GM23338 (cell line): ENCODE results near the gene KIAA1217. TPM values are rescaled to one million over a fixed set of nuclear protein-coding genes. Genes with fewer than 3 reads are reported as not detected.

ENCODE experiments used
- ATAC-seq: fragments of 200-7000 bp; cut with Tn5 transposase; 3 replicates; pipeline ENCODE4 v1.9.1; 2020
- DNase-seq: peaks from one replicate; pipeline ENCODE4 v3.0.0-alpha.2; 2015; ENCODE audit warnings: low spot score
- H2AFZ ChIP-seq: fragments of 200-600 bp; sonication (generic); 2 replicates; pipeline ENCODE4 v1.8.0; 2016; ENCODE audit warnings: antibody characterized with exemption, mild to moderate bottlenecking, moderate library complexity
- H3F3A ChIP-seq: fragments of 200-600 bp; sonication (generic); replicated peaks from 2 replicates; pipeline ENCODE4 v1.8.0; 2017; ENCODE audit warnings: antibody characterized with exemption, mixed run types, low read depth
- H3K27ac ChIP-seq: fragments of 200-600 bp; sonication (generic); 2 replicates; pipeline ENCODE4 v1.6.1; 2016; ENCODE audit warnings: low read depth
- H3K27me3 ChIP-seq: fragments of 200-600 bp; sonication (generic); 2 replicates; pipeline ENCODE4 v1.8.0; 2016; ENCODE audit warnings: mild to moderate bottlenecking, mixed run types, moderate library complexity; ENCODE audit not compliant: insufficient read depth
- H3K36me3 ChIP-seq: fragments of 200-600 bp; sonication (generic); 2 replicates; pipeline ENCODE4 v1.8.0; 2016; ENCODE audit warnings: mild to moderate bottlenecking; ENCODE audit not compliant: insufficient read depth
- H3K4me1 ChIP-seq: fragments of 200-600 bp; sonication (generic); 2 replicates; pipeline ENCODE4 v1.8.0; 2016; ENCODE audit warnings: mild to moderate bottlenecking, moderate library complexity; ENCODE audit not compliant: insufficient read depth
- H3K4me2 ChIP-seq: fragments of 200-600 bp; sonication (generic); 2 replicates; pipeline ENCODE4 v1.7.1; 2017; ENCODE audit warnings: mixed run types
- H3K4me3 ChIP-seq: fragments of 200-600 bp; sonication (generic); 2 replicates; pipeline ENCODE4 v1.6.1; 2016; ENCODE audit warnings: mixed run types
- H3K79me2 ChIP-seq: fragments of 200-600 bp; sonication (generic); replicated peaks from 2 replicates; pipeline ENCODE4 v1.8.0; 2017; ENCODE audit warnings: mild to moderate bottlenecking; ENCODE audit not compliant: insufficient read depth
- H3K9me2 ChIP-seq: fragments of 200-600 bp; sonication (generic); 2 replicates; pipeline ENCODE4 v1.8.0; 2017; ENCODE audit not compliant: insufficient read depth
- H4K20me1 ChIP-seq: fragments of 200-600 bp; sonication (generic); replicated peaks from 2 replicates; pipeline ENCODE4 v1.8.0; 2017; ENCODE audit warnings: mild to moderate bottlenecking; ENCODE audit not compliant: insufficient read depth
- H3K27ac Mint-ChIP-seq: 2 replicates; pipeline ENCODE4 v1.8.0; 2020; ENCODE audit warnings: inconsistent platforms, mild to moderate bottlenecking, moderate library complexity, mixed read lengths
- H3K27me3 Mint-ChIP-seq: 3 replicates; pipeline ENCODE4 v1.8.0; 2022; ENCODE audit warnings: low read depth, mild to moderate bottlenecking, moderate library complexity, mixed read lengths, inconsistent platforms; ENCODE audit not compliant: insufficient read depth, poor library complexity
- H3K36me3 Mint-ChIP-seq: 3 replicates; pipeline ENCODE4 v1.8.0; 2021; ENCODE audit warnings: low read depth, mild to moderate bottlenecking, inconsistent platforms, moderate library complexity, mixed read lengths
- H3K4me1 Mint-ChIP-seq: 3 replicates; pipeline ENCODE4 v1.8.0; 2020; ENCODE audit warnings: mild to moderate bottlenecking, inconsistent platforms, mixed read lengths
- H3K4me3 Mint-ChIP-seq: 3 replicates; pipeline ENCODE4 v1.8.0; 2021; ENCODE audit warnings: moderate library complexity, mild to moderate bottlenecking, inconsistent platforms, mixed read lengths
- H3K9me3 Mint-ChIP-seq: 3 replicates; pipeline ENCODE4 v1.8.0; 2020; ENCODE audit warnings: moderate library complexity, mild to moderate bottlenecking, inconsistent platforms, mixed read lengths
- CREB1 ChIP-seq: fragments of 250-450 bp; sonication (Bioruptor Pico); IDR thresholded peaks from 2 replicates; pipeline ENCODE4 v1.5.0; 2020; ENCODE audit warnings: low read depth, mild to moderate bottlenecking, moderate library complexity
- EZH2phosphoT487 ChIP-seq: fragments of 200-600 bp; sonication (generic); IDR thresholded peaks from one replicate; pipeline ENCODE4 v1.8.1; 2018; ENCODE audit warnings: antibody characterized with exemption; ENCODE audit not compliant: unreplicated experiment
- NANOG ChIP-seq: IDR thresholded peaks from 2 replicates; pipeline ENCODE4 v1.6.1; 2016; ENCODE audit warnings: antibody characterized with exemption, borderline replicate concordance
- POLR2AphosphoS5 ChIP-seq: IDR thresholded peaks from 2 replicates; pipeline ENCODE4 v1.6.1; 2016; ENCODE audit warnings: antibody characterized with exemption, low read depth
- STAT1 ChIP-seq: IDR thresholded peaks from one replicate; pipeline ENCODE4 v1.6.1; 2016; ENCODE audit warnings: antibody characterized with exemption; ENCODE audit not compliant: unreplicated experiment
- ZNF114 ChIP-seq: fragments of 250-450 bp; sonication (Bioruptor Pico); IDR thresholded peaks from 2 replicates; pipeline ENCODE4 v1.5.0; 2020; ENCODE audit warnings: mild to moderate bottlenecking, moderate library complexity
- ZNF331 ChIP-seq: fragments of 250-450 bp; sonication (Bioruptor Pico); IDR thresholded peaks from 2 replicates; pipeline ENCODE4 v1.5.0; 2020; ENCODE audit warnings: low read depth, mild to moderate bottlenecking, moderate library complexity
- polyA plus RNA-seq: library from polyadenylated mRNA; unstranded; fragments of >200 nt; fragmentation: Nextera tagmentation; extraction: Ambion mirVana; gene quantifications from 2 replicates; pipeline ENCODE4 v1.2.1, GENCODE V29; 2016
- total RNA-seq: library from RNA; depleted of rRNA; stranded (reverse); fragments of >200 nt; shearing (Covaris generic); gene quantifications from 2 replicates; pipeline ENCODE4 v1.2.3, GENCODE V29; 2014
- TF ChIP-seq, protein P1 (sequence below): IDR thresholded peaks from 2 replicates; pipeline ENCODE4 v1.6.1; 2016; ENCODE audit warnings: antibody characterized with exemption
- TF ChIP-seq, protein P2 (sequence below): IDR thresholded peaks from one replicate; pipeline ENCODE4 v1.6.1; 2018; ENCODE audit warnings: antibody characterized with exemption; ENCODE audit not compliant: unreplicated experiment

KIAA1217 gene
- total and polyA plus RNA-seq, 2 experiments from 2014 or later = 6.4 to 9.1 TPM

DNA sequence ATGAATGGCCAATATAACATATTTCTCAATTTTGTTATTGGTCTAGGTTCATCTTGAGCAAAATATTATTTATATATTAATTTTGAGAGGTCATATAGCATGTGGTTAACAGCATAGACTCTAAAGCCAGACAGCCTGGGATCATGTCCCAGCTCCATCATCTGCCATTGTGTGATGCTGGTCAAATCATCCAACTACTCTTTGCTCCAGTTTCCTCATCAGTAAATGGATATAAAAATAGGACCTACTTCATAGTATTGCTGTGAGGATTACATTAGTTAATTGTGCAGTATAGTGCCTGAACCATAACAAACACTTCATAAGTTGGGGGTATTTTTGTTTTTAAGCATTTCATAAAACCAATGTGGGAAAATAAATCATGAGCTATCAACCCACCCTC, 199.0 kb downstream of the KIAA1217 start (continued):
- TF ChIP-seq CREB1 (CRISPR knock-in tag) = no peak

DNA sequence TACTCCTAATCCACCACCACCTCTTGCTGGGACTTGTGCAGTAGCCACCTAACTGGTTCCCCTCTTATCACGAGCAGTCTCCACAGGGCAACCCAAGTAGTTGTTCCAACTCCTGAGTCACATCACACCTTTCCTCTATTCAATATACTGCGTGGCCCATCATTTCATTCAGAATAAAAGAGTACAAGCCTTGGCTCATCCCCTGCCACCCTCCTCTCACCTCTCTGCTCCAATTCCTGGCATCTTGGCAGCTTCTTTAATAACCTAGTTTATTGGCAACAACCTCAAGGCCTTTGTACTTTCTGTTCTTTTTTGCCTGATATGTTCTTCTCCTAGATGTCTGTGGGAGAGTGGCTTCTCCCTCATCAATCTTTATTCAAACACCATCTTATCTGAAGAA, 199.4 kb downstream of the KIAA1217 start:
- H3K27me3 Mint-ChIP-seq = peaks cover 3% of the 10 kb centered on the region
- Histone ChIP-seq H3K9me2 (no peaks in the 10 kb centered on the region), H3F3A (no peaks in the 10 kb centered on the region), H3K4me2 (no peak overlapping the region), H3K4me3 (no peak overlapping the region), H3K36me3 (no peaks in the 10 kb centered on the region), H3K79me2 (no peaks in the 10 kb centered on the region), H4K20me1 (no peaks in the 10 kb centered on the region; the same call in 1 of the 2 replicates), H3K27me3 (no peaks in the 10 kb centered on the region; the same call in 1 of the 2 replicates), H2AFZ (no peak overlapping the region), H3K27ac (no peak overlapping the region), H3K4me1 (no peaks in the 10 kb centered on the region)
- no peak for DNase-seq
- no peak overlapping the region for H3K27ac Mint-ChIP-seq
- TF ChIP-seq STAT1 = no peak
- no peak for TF ChIP-seq CREB1 (CRISPR knock-in tag)
- no peak for TF ChIP-seq NANOG
- no peak for TF ChIP-seq EZH2phosphoT487
- TF ChIP-seq, protein P1, sequence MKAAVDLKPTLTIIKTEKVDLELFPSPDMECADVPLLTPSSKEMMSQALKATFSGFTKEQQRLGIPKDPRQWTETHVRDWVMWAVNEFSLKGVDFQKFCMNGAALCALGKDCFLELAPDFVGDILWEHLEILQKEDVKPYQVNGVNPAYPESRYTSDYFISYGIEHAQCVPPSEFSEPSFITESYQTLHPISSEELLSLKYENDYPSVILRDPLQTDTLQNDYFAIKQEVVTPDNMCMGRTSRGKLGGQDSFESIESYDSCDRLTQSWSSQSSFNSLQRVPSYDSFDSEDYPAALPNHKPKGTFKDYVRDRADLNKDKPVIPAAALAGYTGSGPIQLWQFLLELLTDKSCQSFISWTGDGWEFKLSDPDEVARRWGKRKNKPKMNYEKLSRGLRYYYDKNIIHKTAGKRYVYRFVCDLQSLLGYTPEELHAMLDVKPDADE = no peak
- TF ChIP-seq, protein P2, sequence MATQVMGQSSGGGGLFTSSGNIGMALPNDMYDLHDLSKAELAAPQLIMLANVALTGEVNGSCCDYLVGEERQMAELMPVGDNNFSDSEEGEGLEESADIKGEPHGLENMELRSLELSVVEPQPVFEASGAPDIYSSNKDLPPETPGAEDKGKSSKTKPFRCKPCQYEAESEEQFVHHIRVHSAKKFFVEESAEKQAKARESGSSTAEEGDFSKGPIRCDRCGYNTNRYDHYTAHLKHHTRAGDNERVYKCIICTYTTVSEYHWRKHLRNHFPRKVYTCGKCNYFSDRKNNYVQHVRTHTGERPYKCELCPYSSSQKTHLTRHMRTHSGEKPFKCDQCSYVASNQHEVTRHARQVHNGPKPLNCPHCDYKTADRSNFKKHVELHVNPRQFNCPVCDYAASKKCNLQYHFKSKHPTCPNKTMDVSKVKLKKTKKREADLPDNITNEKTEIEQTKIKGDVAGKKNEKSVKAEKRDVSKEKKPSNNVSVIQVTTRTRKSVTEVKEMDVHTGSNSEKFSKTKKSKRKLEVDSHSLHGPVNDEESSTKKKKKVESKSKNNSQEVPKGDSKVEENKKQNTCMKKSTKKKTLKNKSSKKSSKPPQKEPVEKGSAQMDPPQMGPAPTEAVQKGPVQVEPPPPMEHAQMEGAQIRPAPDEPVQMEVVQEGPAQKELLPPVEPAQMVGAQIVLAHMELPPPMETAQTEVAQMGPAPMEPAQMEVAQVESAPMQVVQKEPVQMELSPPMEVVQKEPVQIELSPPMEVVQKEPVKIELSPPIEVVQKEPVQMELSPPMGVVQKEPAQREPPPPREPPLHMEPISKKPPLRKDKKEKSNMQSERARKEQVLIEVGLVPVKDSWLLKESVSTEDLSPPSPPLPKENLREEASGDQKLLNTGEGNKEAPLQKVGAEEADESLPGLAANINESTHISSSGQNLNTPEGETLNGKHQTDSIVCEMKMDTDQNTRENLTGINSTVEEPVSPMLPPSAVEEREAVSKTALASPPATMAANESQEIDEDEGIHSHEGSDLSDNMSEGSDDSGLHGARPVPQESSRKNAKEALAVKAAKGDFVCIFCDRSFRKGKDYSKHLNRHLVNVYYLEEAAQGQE = no peak
- no peak for TF ChIP-seq ZNF331
- TF ChIP-seq ZNF114 (CRISPR knock-in tag) = no peak
- no peak overlapping the region for H3K4me3 Mint-ChIP-seq
- H3K4me1 Mint-ChIP-seq = peaks cover 5% of the 10 kb centered on the region; the same call in 1 of the 3 replicates
- no peaks in the 10 kb centered on the region for H3K36me3 Mint-ChIP-seq
- H3K9me3 Mint-ChIP-seq = no peaks in the 10 kb centered on the region
- no peak for ATAC-seq

DNA sequence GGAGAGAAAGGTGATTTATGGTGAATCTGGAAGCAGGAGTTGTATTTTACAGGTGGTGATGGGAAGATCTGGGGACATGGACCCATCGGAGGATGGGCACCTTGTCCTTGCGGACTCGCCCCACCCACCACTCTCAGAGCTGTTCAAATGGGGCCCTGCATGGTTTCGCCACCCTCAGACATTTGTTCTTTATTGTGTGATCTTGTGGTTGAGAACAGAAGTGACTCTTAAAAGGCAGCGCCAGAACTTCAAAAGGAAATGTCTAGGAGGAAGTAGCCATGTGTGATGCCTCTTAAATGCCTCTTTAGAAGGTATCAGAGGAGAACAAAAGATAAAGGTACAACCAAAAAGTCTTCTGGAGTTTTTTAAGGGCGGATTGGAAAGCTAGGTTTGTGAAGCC, 205.7 kb downstream of the KIAA1217 start:
- no peak for ATAC-seq
- Mint-ChIP-seq H3K4me1 (peaks cover 3% of the 10 kb centered on the region; the same call in 2 of the 3 replicates), H3K4me3 (no peak overlapping the region)
- TF ChIP-seq, protein P2 = no peak
- TF ChIP-seq POLR2AphosphoS5 (no peak), CREB1 (CRISPR knock-in tag) (no peak), NANOG (no peak), ZNF331 (no peak)

More for the DNA sequence above, 205.7 kb downstream of the KIAA1217 start:
- 0 out of 2 replicates have a peak, but pooled peaks cover 4% of the 10 kb centered on the region for H3K4me1 ChIP-seq
- DNase-seq = no peak
- Mint-ChIP-seq H3K27ac (no peak overlapping the region), H3K27me3 (no peaks in the 10 kb centered on the region), H3K9me3 (peaks cover 3% of the 10 kb centered on the region; the same call in 1 of the 3 replicates), H3K36me3 (no peaks in the 10 kb centered on the region)
- no peak overlapping the region for H3K4me2 ChIP-seq
- no peaks in the 10 kb centered on the region for H4K20me1 ChIP-seq
- no peaks in the 10 kb centered on the region for H3K9me2 ChIP-seq
- H3K4me3 ChIP-seq = no peak overlapping the region
- H3F3A ChIP-seq = no peaks in the 10 kb centered on the region
- H3K27ac ChIP-seq = no peak overlapping the region
- no peaks in the 10 kb centered on the region for H3K36me3 ChIP-seq
- H2AFZ ChIP-seq = no peak overlapping the region
- no peaks in the 10 kb centered on the region; the same call in 1 of the 2 replicates for H3K27me3 ChIP-seq
- no peaks in the 10 kb centered on the region for H3K79me2 ChIP-seq
